Heart left ventricle (tissue), 13 donors: ENCODE results near the gene HTR6.

Experiments
- CTCF ChIP-seq, 12 donors: fragments of 200-600 bp; sonication (generic) in 4 of 12; IDR thresholded peaks; one replicate each; pipeline versions ENCODE4 v1.5.0 to v1.8.0; 2018 to 2022; ENCODE audit warnings: antibody characterized with exemption in 12 of 12, mild to moderate bottlenecking in 5 of 12
- POLR2A ChIP-seq, 2 donors: fragments of 450-650 bp; IDR thresholded peaks; one replicate each; pipeline ENCODE4 v1.6.1; 2017; ENCODE audit warnings: antibody characterized with exemption in 2 of 2, mild to moderate bottlenecking in 2 of 2, moderate library complexity in 2 of 2
- donor health status: ischemic (EF 13 %, LVEDD 7.1; RV severe dilation, severe dysfunction).
- donor health status: DM: no; HTN: yes; CAD: no.
- donor health status: DM: no; HTN: no; CAD: no.
- donor health status: ischemic (EF 25% LVEDD 6.9; RV normal size, moderate dysfunction).
- donor health status: ischemic (EF 25% LVEDD 5.7; RV mildly dilated, moderate dysfunction).
- donor health status: ischemic (EF 35%, LVEDD 5.7; RV mildly dilated, moderate dysfunction).
- donor health status: nonischemic (EF 11% LVEDD 7.7; RV severe dilation, severe dysfunction).
- donor health status: DM: yes; HTN: yes; CAD: no.
- donor health status: PGD.
- donor health status: ischemic (EF 29% LVEDD 5.4; RV normal size, mild dysfunction).
- donor health status: nonischemic (EF 23%, LVEDD 6.1; RV moderate dilation, normal function).

- TF ChIP-seq CTCF (IDR thresholded peaks at IDR 0.05) (no peak), POLR2A (IDR thresholded peaks at IDR 0.05) (no peak)
These were observed 43.9 kb upstream of the HTR6 start for GRCh38 chr1:19620786-19621185.
